ENCODE measurements around the gene SPATA20. TPM values are rescaled to one million over a fixed set of nuclear protein-coding genes. Genes with fewer than 3 reads are reported as not detected.

The SPATA20 gene
- total and polyA plus RNA-seq, 2 donors (not counting 3 experiments of a cell fraction or from before 2014, with no cell fraction given), result 42.3 to 51.5 TPM

DNA sequence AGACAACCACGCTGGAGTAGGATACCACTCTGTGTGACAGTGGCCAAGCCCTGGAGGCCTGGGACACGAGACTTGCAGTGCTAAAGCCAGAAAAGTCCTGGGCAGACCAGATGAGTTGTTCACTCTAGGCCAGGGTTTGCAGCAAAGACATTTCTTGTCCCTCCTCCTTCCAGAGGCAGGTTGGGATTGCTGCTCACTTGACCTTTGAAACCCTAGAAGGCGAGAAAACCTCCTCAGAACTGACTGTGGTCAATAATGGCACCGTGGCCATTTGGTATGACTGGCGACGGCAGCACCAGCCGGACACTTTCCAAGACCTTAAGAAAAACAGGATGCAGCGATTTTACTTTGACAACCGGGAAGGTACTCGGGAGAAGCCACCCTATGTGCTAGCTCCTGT lies 24.2 kb upstream of the SPATA20 start:
- Histone ChIP-seq H3K27me3 (ENCODE audit: control insufficient read depth in 2 of 2, insufficient read depth in 2 of 2, low read length in 2 of 2) (no peaks in the 10 kb centered on the region), H4K20me1 (replicated peaks; ENCODE audit: control insufficient read depth, extremely low read depth, insufficient read depth, low read length) (no peaks in the 10 kb centered on the region), H3K27ac (ENCODE audit: insufficient read depth, low read depth, low read length) (no peak overlapping the region), H3K4me2 (ENCODE audit: insufficient read depth, low read length) (no peak overlapping the region), H3K79me2 (ENCODE audit: control insufficient read depth, insufficient read depth, low read length) (no peaks in the 10 kb centered on the region), H3K36me3 (ENCODE audit: control insufficient read depth in 2 of 2, extremely low read depth in 1 of 2, insufficient read depth in 2 of 2, low read length in 2 of 2) (no peaks in the 10 kb centered on the region), H3K9ac (replicated peaks; ENCODE audit: extremely low read depth, insufficient read depth, low read length) (no peak overlapping the region), H3K4me3 (replicated peaks in 1 of 3; ENCODE audit: insufficient read depth in 1 of 3, low read depth in 1 of 3, low read length in 3 of 3) (no peak overlapping the region), H2AFZ (ENCODE audit: low read depth, low read length) (no peak overlapping the region), H3K4me1 (ENCODE audit: control insufficient read depth, extremely low read depth, insufficient read depth, low read length) (peaks cover 5% of the 10 kb centered on the region), H3K9me1 (replicated peaks; ENCODE audit: control insufficient read depth, extremely low read depth, insufficient read depth, low read length) (no peaks in the 10 kb centered on the region), H3K9me3 (replicated peaks; ENCODE audit: control insufficient read depth, insufficient read depth, low read length) (no peaks in the 10 kb centered on the region)
- DNase-seq (ENCODE audit: low read depth, low spot score), result no peak
- CTCF ChIA-PET, result no interaction called here
- POLR2A ChIA-PET, result no interaction called here
- intact Hi-C loops (cut with micrococcal nuclease), result no loop called here
- dilution Hi-C loops (cut with MboI; ENCODE audit: extremely low pct_ligation_motif_present, low sequenced_read_pairs), result no loop called here
- FAIRE-seq, result no peak
- TF ChIP-seq FOS (IDR thresholded peaks at IDR 0.05; ENCODE audit: borderline replicate concordance, insufficient read depth, low read length) (no peak), POLR2A (IDR thresholded peaks at IDR 0.05; ENCODE audit: low read depth, low read length) (no peak), MYC (IDR thresholded peaks at IDR 0.05; ENCODE audit: low read depth, low read length) (no peak), EZH2 (IDR thresholded peaks at IDR 0.05; ENCODE audit: borderline replicate concordance, low read depth, low read length, severe bottlenecking) (no peak), POLR2AphosphoS5 (IDR thresholded peaks at IDR 0.05; ENCODE audit: insufficient read depth, low read depth, low read length) (no peak), JUN (IDR thresholded peaks at IDR 0.05; ENCODE audit: borderline replicate concordance, insufficient read depth, insufficient read length, low read depth) (no peak), GATA2 (IDR thresholded peaks at IDR 0.05; ENCODE audit: insufficient read depth, insufficient read length, low read depth, low read length) (no peak)
- TF ChIP-seq, protein P1, sequence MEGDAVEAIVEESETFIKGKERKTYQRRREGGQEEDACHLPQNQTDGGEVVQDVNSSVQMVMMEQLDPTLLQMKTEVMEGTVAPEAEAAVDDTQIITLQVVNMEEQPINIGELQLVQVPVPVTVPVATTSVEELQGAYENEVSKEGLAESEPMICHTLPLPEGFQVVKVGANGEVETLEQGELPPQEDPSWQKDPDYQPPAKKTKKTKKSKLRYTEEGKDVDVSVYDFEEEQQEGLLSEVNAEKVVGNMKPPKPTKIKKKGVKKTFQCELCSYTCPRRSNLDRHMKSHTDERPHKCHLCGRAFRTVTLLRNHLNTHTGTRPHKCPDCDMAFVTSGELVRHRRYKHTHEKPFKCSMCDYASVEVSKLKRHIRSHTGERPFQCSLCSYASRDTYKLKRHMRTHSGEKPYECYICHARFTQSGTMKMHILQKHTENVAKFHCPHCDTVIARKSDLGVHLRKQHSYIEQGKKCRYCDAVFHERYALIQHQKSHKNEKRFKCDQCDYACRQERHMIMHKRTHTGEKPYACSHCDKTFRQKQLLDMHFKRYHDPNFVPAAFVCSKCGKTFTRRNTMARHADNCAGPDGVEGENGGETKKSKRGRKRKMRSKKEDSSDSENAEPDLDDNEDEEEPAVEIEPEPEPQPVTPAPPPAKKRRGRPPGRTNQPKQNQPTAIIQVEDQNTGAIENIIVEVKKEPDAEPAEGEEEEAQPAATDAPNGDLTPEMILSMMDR (IDR thresholded peaks at IDR 0.05; ENCODE audit: extremely low read depth in 1 of 2, insufficient read depth in 1 of 2, low read depth in 1 of 2, low read length in 2 of 2), result no peak
- TF ChIP-seq, protein P2, sequence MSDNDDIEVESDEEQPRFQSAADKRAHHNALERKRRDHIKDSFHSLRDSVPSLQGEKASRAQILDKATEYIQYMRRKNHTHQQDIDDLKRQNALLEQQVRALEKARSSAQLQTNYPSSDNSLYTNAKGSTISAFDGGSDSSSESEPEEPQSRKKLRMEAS (IDR thresholded peaks at IDR 0.05; ENCODE audit: insufficient read depth, insufficient read length), result no peak
- BruUV-seq (replicated peaks), result no TSS peak

Measured in endothelial cell of umbilical vein (primary cell).